GM23248 (cell line): Measurements from ENCODE around the gene CARD8. TPM values are rescaled to one million over a fixed set of nuclear protein-coding genes. Genes with fewer than 3 reads are reported as not detected.

Source experiments
- DNase-seq: peaks from one replicate; pipeline ENCODE4 v3.0.0-alpha.2; 2015
- H2AFZ ChIP-seq: fragments of 200-600 bp; sonication (generic); 2 replicates; pipeline ENCODE4 v1.6.1; 2016; ENCODE audit warnings: antibody characterized with exemption
- H3F3A ChIP-seq: fragments of 200-600 bp; sonication (generic); 2 replicates; pipeline ENCODE4 v1.6.1; 2016; ENCODE audit warnings: mild to moderate bottlenecking, antibody characterized with exemption, mixed run types; ENCODE audit not compliant: insufficient read depth
- H3K27ac ChIP-seq: fragments of 200-600 bp; sonication (generic); 2 replicates; pipeline ENCODE4 v1.5.1; 2016; ENCODE audit warnings: mild to moderate bottlenecking
- H3K27me3 ChIP-seq: fragments of 200-600 bp; sonication (generic); replicated peaks from 2 replicates; pipeline ENCODE4 v1.6.1; 2016; ENCODE audit warnings: mild to moderate bottlenecking; ENCODE audit not compliant: insufficient read depth
- H3K36me3 ChIP-seq: fragments of 200-600 bp; sonication (generic); 2 replicates; pipeline ENCODE4 v1.6.1; 2016; ENCODE audit warnings: low read depth, mild to moderate bottlenecking
- H3K4me1 ChIP-seq: fragments of 200-600 bp; sonication (generic); 2 replicates; pipeline ENCODE4 v1.6.1; 2016; ENCODE audit warnings: mild to moderate bottlenecking; ENCODE audit not compliant: insufficient read depth
- H3K4me2 ChIP-seq: fragments of 200-600 bp; sonication (generic); one replicate; pipeline ENCODE4 v1.6.1; 2016; ENCODE audit warnings: mild to moderate bottlenecking; ENCODE audit not compliant: unreplicated experiment
- H3K4me3 ChIP-seq: fragments of 200-600 bp; sonication (generic); 2 replicates; pipeline ENCODE4 v1.5.1; 2016; ENCODE audit warnings: mild to moderate bottlenecking
- H3K79me2 ChIP-seq: fragments of 200-600 bp; sonication (generic); 2 replicates; pipeline ENCODE4 v1.6.1; 2016; ENCODE audit warnings: mild to moderate bottlenecking; ENCODE audit not compliant: insufficient read depth
- H3K9ac ChIP-seq: fragments of 200-600 bp; sonication (generic); 2 replicates; pipeline ENCODE4 v1.6.1; 2016; ENCODE audit warnings: mild to moderate bottlenecking
- H3K9me2 ChIP-seq: fragments of 200-600 bp; sonication (generic); 2 replicates; pipeline ENCODE4 v1.6.1; 2016; ENCODE audit warnings: mixed run types, mild to moderate bottlenecking, moderate library complexity; ENCODE audit not compliant: insufficient read depth
- H3K9me3 ChIP-seq: fragments of 200-600 bp; sonication (generic); one replicate; pipeline ENCODE4 v1.6.1; 2017; ENCODE audit warnings: low read depth
- H4K20me1 ChIP-seq: fragments of 200-600 bp; sonication (generic); 2 replicates; pipeline ENCODE4 v1.6.0; 2016; ENCODE audit not compliant: insufficient read depth
- EZH2 ChIP-seq: fragments of 200-600 bp; sonication (generic); IDR thresholded peaks from 2 replicates; pipeline ENCODE4 v1.6.1; 2018; ENCODE audit warnings: antibody characterized with exemption, mild to moderate bottlenecking; ENCODE audit not compliant: insufficient read depth, poor library complexity, severe bottlenecking
- EZH2phosphoT487 ChIP-seq: fragments of 200-600 bp; sonication (generic); IDR thresholded peaks from 2 replicates; pipeline ENCODE4 v1.6.1; 2018; ENCODE audit warnings: antibody characterized with exemption, moderate library complexity, mild to moderate bottlenecking, low read depth; ENCODE audit not compliant: insufficient read depth
- WGBS, 2 experiments: methylation state at CpG; one replicate each; pipeline ENCODE4 v1.1.6; 2015 to 2017; ENCODE audit warnings: low lambda C conversion rate in 2 of 2, low coverage in 1 of 2; ENCODE audit errors: missing lambda C conversion rate in 2 of 2; 5-methylcytosine and 5-hydroxymethylcytosine counted together
- in situ Hi-C: fragments of 300-500 bp; cut with MboI; formaldehyde crosslinking; loops from 2 replicates; pipeline ENCODE4 v1.15.0; 2020
- polyA plus RNA-seq: library from polyadenylated mRNA; unstranded; fragments of >200 nt; fragmentation: Nextera tagmentation; extraction: Ambion mirVana; gene quantifications from 2 replicates; pipeline ENCODE4 v1.2.1, GENCODE V29; 2016
- total RNA-seq: library from RNA; depleted of rRNA; stranded (reverse); fragments of >200 nt; shearing (Covaris generic); gene quantifications from 2 replicates; pipeline ENCODE4 v1.2.3, GENCODE V29; 2014; rRNA removed

Gene CARD8
- total RNA-seq (12.9 and 24.2 TPM in 2 replicates), polyA plus RNA-seq (6.3 and 6.6 TPM in 2 replicates)

GRCh38 chr19:48255376-48256303 is at the start of gene CARD8:
CARD8 (minus strand) TSS chr19:48255912; CDS start chr19:48241020, 14,892 bp downstream.
- H3K4me3 ChIP-seq = peak within 1 kb of the TSS; percentile 100
- in situ Hi-C loops = no loop called here
- H3K36me3 ChIP-seq = no peaks in the 10 kb centered on the region
- H3K9ac ChIP-seq = peak within 1 kb of the TSS; percentile 93
- H3K27me3 ChIP-seq = no peaks in the 10 kb centered on the region
- peaks cover 27% of the 10 kb centered on the region for H3K79me2 ChIP-seq
- peak within 1 kb of the TSS; percentile 91 for H3K27ac ChIP-seq
- no peaks in the 10 kb centered on the region for H4K20me1 ChIP-seq
- H3K4me1 ChIP-seq = no peaks in the 10 kb centered on the region
- no peaks in the 10 kb centered on the region for H3F3A ChIP-seq
- WGBS, 2 experiments = 4 to 6% methylated on average over 15 of the region's 15 CpGs
- no peaks in the 10 kb centered on the region for H3K9me3 ChIP-seq
- peak within 1 kb of the TSS; percentile 98 for H2AFZ ChIP-seq
- peak within 1 kb of the TSS; percentile 95 for H3K4me2 ChIP-seq
- DNase-seq = peak; percentile 93
- TF ChIP-seq EZH2phosphoT487 (no peak), EZH2 (no peak)
- no peaks in the 10 kb centered on the region for H3K9me2 ChIP-seq

- 64 to 73% methylated on average over 18 to 19 of the region's 19 CpGs for WGBS, 2 experiments
- DNase-seq = no peak
- Histone ChIP-seq H4K20me1 (no peaks in the 10 kb centered on the region), H3F3A (no peaks in the 10 kb centered on the region), H2AFZ (no peak overlapping the region), H3K4me2 (no peak overlapping the region), H3K4me1 (no peaks in the 10 kb centered on the region), H3K9ac (no peak overlapping the region), H3K4me3 (no peak overlapping the region), H3K36me3 (no peaks in the 10 kb centered on the region), H3K27ac (no peak overlapping the region), H3K79me2 (no peaks in the 10 kb centered on the region), H3K9me2 (no peaks in the 10 kb centered on the region), H3K9me3 (no peaks in the 10 kb centered on the region), H3K27me3 (0 out of 2 replicates have a peak, but pooled peaks cover 5% of the 10 kb centered on the region)
- in situ Hi-C loops = no loop called here
- TF ChIP-seq EZH2 (no peak), EZH2phosphoT487 (no peak)
Observed at GRCh38 chr19:48303866-48304265, 48.2 kb upstream of the CARD8 start.

GRCh38 chr19:48303367-48303766 is 47.7 kb upstream of the CARD8 start:
- Histone ChIP-seq H3K4me1 (no peaks in the 10 kb centered on the region), H3K27ac (no peak overlapping the region), H3K36me3 (no peaks in the 10 kb centered on the region), H3K9ac (no peak overlapping the region), H3F3A (no peaks in the 10 kb centered on the region), H3K9me2 (no peaks in the 10 kb centered on the region), H3K79me2 (no peaks in the 10 kb centered on the region), H3K4me3 (no peak overlapping the region), H3K9me3 (no peaks in the 10 kb centered on the region), H4K20me1 (no peaks in the 10 kb centered on the region), H2AFZ (no peak overlapping the region), H3K4me2 (no peak overlapping the region), H3K27me3 (0 out of 2 replicates have a peak, but pooled peaks cover 5% of the 10 kb centered on the region)
- 74 to 76% methylated on average over 11 to 13 of the region's 13 CpGs for WGBS, 2 experiments
- TF ChIP-seq EZH2 (no peak), EZH2phosphoT487 (no peak)
- in situ Hi-C loops = no loop called here
- DNase-seq = no peak

GRCh38 chr19:48302600-48302959 is 46.9 kb upstream of the CARD8 start:
- Histone ChIP-seq H3K9me2 (no peaks in the 10 kb centered on the region), H3K4me2 (no peak overlapping the region), H3K79me2 (no peaks in the 10 kb centered on the region), H3K36me3 (no peaks in the 10 kb centered on the region), H3K9me3 (no peaks in the 10 kb centered on the region), H3K4me3 (no peak overlapping the region), H3F3A (no peaks in the 10 kb centered on the region), H2AFZ (no peak overlapping the region), H3K27ac (no peak overlapping the region), H3K27me3 (0 out of 2 replicates have a peak, but pooled peaks cover 5% of the 10 kb centered on the region), H3K4me1 (no peaks in the 10 kb centered on the region), H3K9ac (no peak overlapping the region), H4K20me1 (no peaks in the 10 kb centered on the region)
- TF ChIP-seq EZH2 (no peak), EZH2phosphoT487 (no peak)
- DNase-seq = no peak
- in situ Hi-C loops = no loop called here
- 71 to 74% methylated on average over 12 of the region's 12 CpGs for WGBS, 2 experiments
